ENCODE results near the gene SUFU.

SUFU gene

DNA sequence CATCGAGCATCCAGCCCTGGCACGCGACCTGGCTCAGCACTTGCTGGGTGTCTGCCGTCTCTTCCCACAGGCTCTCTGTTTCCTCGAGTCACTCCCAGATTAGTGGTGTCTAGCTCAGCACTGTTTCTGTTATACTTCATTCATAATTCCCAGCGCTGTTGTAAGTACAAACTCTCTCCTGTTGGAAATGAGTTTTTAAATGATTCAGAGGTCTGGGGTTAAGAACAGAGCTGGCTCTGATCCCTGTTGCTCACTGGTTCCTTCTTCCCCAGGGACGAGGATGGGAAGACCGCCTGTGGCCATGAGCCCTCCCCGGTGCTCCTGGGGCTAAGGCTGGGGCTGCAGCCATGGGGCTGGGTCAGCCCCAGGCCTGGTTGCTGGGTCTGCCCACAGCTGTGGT lies 35.1 kb upstream of the SUFU start:
- Histone ChIP-seq H3K27ac (no peak overlapping the region), H3K36me3 (ENCODE audit: insufficient read depth) (no peaks in the 10 kb centered on the region), H3K4me3 (IDR thresholded peaks at IDR 0.05; ENCODE audit: insufficient read depth, low read depth, low read length) (no peak overlapping the region), H3K9ac (no peak overlapping the region), H3K4me1 (ENCODE audit: low read depth, poor library complexity, severe bottlenecking) (no peaks in the 10 kb centered on the region), H2AFZ (ENCODE audit: low read depth) (no peak overlapping the region), H4K20me1 (ENCODE audit: insufficient read depth) (no peaks in the 10 kb centered on the region), H3K79me2 (ENCODE audit: insufficient read depth, low read depth) (no peaks in the 10 kb centered on the region), H3K4me2 (no peak overlapping the region), H3K27me3 (ENCODE audit: insufficient read depth, low read depth) (no peaks in the 10 kb centered on the region)
- TF ChIP-seq, protein P1, sequence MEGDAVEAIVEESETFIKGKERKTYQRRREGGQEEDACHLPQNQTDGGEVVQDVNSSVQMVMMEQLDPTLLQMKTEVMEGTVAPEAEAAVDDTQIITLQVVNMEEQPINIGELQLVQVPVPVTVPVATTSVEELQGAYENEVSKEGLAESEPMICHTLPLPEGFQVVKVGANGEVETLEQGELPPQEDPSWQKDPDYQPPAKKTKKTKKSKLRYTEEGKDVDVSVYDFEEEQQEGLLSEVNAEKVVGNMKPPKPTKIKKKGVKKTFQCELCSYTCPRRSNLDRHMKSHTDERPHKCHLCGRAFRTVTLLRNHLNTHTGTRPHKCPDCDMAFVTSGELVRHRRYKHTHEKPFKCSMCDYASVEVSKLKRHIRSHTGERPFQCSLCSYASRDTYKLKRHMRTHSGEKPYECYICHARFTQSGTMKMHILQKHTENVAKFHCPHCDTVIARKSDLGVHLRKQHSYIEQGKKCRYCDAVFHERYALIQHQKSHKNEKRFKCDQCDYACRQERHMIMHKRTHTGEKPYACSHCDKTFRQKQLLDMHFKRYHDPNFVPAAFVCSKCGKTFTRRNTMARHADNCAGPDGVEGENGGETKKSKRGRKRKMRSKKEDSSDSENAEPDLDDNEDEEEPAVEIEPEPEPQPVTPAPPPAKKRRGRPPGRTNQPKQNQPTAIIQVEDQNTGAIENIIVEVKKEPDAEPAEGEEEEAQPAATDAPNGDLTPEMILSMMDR (conservative IDR thresholded peaks at IDR 0.05; ENCODE audit: low read depth, low read length): no peak

DNA sequence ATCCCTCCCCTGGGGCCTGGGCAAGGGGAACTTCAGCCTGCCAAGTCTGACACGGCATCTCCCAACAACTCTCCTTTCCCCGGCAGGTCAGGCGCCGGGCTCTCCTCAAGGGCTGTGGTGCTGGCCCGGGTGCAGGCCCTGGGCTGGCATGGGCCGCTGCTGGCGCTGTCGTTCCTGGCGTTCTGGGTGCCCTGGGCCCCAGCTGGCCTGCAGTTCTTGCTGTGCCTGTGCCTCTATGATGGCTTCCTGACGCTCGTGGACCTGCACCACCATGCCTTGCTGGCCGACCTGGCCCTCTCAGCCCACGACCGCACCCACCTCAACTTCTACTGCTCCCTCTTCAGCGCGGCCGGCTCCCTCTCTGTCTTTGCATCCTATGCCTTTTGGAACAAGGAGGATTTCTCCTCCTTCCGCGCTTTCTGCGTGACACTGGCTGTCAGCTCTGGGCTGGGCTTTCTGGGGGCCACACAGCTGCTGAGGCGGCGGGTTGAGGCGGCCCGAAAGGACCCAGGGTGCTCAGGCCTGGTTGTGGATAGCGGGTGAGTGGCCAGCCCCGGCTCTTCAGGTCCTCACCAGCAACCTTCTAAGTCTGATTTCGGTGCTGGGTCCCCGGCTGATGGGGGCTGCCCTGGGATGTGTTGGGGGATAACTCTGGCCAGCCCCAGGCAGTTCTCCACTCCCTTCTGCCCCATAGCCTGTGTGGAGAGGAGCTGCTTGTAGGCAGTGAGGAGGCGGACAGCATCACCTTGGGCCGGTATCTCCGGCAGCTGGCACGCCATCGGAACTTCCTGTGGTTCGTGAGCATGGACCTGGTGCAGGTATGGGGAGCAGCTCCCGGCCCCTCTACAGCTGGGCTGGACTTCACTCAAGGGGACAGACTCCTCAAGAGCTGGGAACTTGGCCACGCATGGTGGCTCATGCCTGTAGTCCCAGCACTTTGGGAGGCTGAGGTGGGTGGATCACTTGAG lies 32.9 kb upstream of the SUFU start:
- TF ChIP-seq, protein P1 (conservative IDR thresholded peaks at IDR 0.05; ENCODE audit: low read depth, low read length): no peak
- no peak overlapping the region for H3K4me2 ChIP-seq
- no peak overlapping the region for H3K4me3 ChIP-seq (IDR thresholded peaks at IDR 0.05; ENCODE audit: insufficient read depth, low read depth, low read length)

DNA sequence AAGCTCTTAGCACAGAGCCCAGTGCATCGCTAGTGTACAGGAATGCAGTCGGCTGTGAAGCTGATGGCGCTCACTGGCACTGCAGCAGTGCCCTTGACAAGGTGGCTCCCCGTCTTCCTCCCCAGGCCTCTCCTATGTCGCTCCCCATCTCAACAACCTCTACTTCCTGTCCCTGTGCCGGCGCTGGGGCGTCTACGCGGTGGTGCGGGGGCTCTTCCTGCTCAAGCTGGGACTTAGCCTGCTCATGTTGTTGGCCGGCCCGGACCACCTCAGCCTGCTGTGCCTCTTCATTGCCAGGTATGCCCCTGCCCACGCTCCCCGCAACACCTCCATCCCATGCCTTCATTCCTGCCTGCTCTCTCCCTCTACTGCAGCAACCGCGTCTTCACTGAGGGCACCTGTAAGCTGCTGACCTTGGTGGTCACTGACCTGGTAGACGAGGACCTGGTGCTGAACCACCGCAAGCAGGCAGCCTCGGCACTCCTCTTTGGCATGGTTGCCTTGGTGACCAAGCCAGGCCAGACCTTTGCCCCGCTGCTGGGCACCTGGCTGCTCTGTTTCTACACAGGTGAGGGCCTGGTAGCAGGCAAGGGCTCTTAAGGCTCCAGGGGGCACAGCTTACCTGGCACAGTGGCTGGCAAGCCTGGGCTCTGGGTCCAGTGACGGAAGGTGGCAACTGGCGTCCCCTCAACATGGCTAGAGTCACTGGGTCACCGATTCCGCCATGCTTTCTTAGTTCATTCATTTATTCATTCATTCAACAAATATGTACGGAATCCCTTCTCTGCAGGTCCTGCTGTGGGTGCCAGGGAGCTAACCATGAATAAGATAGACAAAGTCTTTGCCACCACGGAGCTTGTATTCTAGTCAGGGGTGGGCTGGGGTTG lies 30.1 kb upstream of the SUFU start:
- no peaks in the 10 kb centered on the region for H3K79me2 ChIP-seq (ENCODE audit: insufficient read depth, low read depth)

More for the DNA sequence above, 32.9 kb upstream of the SUFU start:
- Histone ChIP-seq H4K20me1 (ENCODE audit: insufficient read depth) (no peaks in the 10 kb centered on the region), H3K27me3 (ENCODE audit: insufficient read depth, low read depth) (no peaks in the 10 kb centered on the region), H2AFZ (ENCODE audit: low read depth) (no peak overlapping the region), H3K9ac (no peak overlapping the region), H3K36me3 (ENCODE audit: insufficient read depth) (no peaks in the 10 kb centered on the region), H3K4me1 (ENCODE audit: low read depth, poor library complexity, severe bottlenecking) (no peaks in the 10 kb centered on the region), H3K27ac (no peak overlapping the region), H3K79me2 (ENCODE audit: insufficient read depth, low read depth) (no peaks in the 10 kb centered on the region)

DNA sequence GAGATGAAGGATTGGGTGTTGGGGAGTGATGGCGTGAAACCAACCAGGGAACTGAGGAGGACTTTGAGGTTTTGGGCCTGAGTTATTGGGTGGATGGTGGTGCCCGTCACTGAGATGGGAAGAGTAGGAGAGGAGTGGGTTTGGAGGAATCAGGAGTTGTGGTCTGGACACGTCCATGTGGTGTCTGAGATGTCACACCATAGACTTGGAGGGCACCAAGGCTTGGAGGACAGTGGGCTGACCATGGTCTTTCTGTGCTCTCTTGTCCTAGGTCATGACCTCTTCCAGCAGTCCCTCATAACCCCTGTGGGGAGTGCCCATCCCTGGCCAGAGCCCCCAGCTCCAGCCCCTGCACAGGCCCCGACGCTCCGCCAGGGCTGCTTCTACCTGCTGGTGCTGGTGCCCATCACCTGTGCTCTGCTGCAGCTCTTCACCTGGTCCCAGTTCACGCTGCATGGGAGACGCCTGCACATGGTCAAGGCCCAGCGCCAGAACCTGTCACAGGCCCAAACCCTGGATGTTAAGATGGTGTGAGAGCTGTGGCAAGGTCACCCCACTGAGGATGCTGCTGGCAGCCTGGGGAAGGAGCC lies 28.2 kb upstream of the SUFU start:
- Histone ChIP-seq H4K20me1 (ENCODE audit: insufficient read depth) (no peaks in the 10 kb centered on the region), H3K27me3 (ENCODE audit: insufficient read depth, low read depth) (no peaks in the 10 kb centered on the region), H3K4me1 (ENCODE audit: low read depth, poor library complexity, severe bottlenecking) (peaks cover 21% of the 10 kb centered on the region), H3K4me2 (no peak overlapping the region), H3K4me3 (IDR thresholded peaks at IDR 0.05; ENCODE audit: insufficient read depth, low read depth, low read length) (no peak overlapping the region), H3K79me2 (ENCODE audit: insufficient read depth, low read depth) (no peaks in the 10 kb centered on the region), H2AFZ (ENCODE audit: low read depth) (no peak overlapping the region), H3K36me3 (ENCODE audit: insufficient read depth) (no peaks in the 10 kb centered on the region), H3K27ac (no peak overlapping the region), H3K9ac (no peak overlapping the region)
- TF ChIP-seq, protein P1 (conservative IDR thresholded peaks at IDR 0.05; ENCODE audit: low read depth, low read length): no peak

More for the DNA sequence above, 30.1 kb upstream of the SUFU start:
- Histone ChIP-seq H4K20me1 (ENCODE audit: insufficient read depth) (no peaks in the 10 kb centered on the region), H3K27ac (no peak overlapping the region), H3K27me3 (ENCODE audit: insufficient read depth, low read depth) (no peaks in the 10 kb centered on the region), H2AFZ (ENCODE audit: low read depth) (no peak overlapping the region), H3K4me2 (no peak overlapping the region), H3K4me3 (IDR thresholded peaks at IDR 0.05; ENCODE audit: insufficient read depth, low read depth, low read length) (no peak overlapping the region), H3K4me1 (ENCODE audit: low read depth, poor library complexity, severe bottlenecking) (peaks cover 16% of the 10 kb centered on the region), H3K9ac (no peak overlapping the region), H3K36me3 (ENCODE audit: insufficient read depth) (no peaks in the 10 kb centered on the region)
- TF ChIP-seq, protein P1 (conservative IDR thresholded peaks at IDR 0.05; ENCODE audit: low read depth, low read length): no peak
